ENCODE results near the gene ZFHX3.
A peak's percentile ranks its signal among the peaks of the same experiment; 100 is the strongest.

The ZFHX3 gene

GRCh38 chr16:72894293-72895151 is 153.4 kb downstream of the ZFHX3 start:
- no peak for DNase-seq

GRCh38 chr16:72891291-72892227 is 156.4 kb downstream of the ZFHX3 start:
- no peak for DNase-seq

DNA sequence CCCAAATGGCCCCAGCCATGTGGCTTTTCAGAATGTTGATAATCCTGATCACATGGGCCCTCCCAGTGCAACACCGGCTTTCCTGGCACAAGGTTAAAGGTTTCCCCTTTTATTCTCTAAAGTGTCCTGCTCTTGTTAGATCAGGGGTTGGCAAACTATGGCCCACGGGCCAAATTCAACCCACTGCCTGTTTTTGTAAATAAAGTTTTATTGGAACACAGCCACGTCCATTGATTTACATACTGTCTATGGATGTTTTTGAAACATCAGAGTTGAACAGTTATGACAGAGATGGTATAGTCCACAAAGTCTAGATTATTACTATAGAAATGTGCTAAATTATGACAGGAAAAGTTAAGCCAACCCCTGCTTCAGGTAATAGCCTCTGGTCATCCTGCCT is 157.3 kb downstream of the ZFHX3 start:
- DNase-seq = no peak

DNA sequence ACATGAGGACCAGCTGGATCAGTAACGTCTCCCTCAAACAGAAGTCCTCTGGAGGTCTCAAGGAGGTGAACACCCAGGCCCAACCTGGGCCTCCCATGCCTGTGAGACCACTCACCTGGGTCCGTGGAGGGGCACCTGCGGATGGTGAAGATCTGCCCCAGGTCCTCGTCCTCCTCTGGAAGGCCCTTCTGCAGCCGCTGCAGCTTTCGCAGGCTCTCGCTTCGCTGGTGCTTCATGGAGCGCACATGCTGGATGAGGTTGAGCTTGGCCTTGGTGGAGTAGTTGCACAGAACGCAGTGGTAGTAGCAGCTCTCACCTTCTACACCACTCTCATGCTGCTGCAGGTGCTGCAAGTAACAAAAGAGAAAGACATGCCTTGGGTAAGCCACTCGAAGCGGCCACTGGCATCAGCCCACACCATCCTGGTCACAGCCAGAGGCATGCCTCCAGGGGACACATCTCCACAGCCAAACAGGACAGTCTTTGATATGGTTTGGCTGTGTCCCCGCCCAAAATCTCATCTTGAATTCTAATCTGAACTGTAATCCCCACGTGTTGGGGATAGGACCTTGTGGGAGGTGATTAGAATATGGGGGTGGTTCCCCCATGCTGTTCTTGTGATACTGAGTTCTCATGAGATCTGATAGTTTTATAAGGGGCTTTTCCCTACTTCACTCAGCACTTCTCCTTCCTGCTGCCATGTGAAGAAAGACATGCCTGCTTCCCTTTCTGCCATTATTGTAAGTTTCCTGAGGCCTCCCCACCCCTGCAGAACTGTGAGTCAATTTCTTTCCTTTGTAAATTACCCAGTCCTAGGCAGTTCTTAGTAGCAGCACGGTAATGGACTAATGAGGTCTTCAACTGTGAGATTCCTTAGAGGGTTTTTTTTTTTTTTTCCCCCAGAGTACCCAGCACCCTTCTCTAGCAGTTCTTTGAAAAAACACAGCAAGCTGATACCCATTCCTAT is 158.0 kb downstream of the ZFHX3 start:
- no peak for DNase-seq

- DNase-seq = no peak
Observed at GRCh38 chr16:72887537-72887936, 160.4 kb downstream of the ZFHX3 start.

GRCh38 chr16:72886346-72886974 is 161.5 kb downstream of the ZFHX3 start:
- DNase-seq = no peak

DNA sequence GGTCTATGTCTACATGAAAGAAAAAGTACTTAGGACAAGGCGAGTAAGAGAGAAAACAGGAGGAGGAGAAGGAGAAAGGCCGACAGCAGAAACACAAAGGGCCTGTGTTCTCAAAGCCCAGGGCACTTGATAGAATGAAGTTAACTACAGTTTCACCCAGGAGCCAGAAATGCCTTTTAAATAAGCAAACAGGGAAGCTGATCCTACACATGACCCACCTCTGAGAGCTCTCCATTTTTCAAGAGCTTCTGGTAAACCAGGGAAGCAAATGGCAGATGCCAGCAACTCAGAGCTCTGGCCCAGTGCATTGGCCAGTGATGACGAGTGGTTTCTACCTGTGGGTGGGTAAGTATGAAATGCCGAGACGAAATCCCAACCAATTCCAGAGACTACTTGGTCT is 163.4 kb downstream of the ZFHX3 start:
- peak; percentile 65 for DNase-seq

DNA sequence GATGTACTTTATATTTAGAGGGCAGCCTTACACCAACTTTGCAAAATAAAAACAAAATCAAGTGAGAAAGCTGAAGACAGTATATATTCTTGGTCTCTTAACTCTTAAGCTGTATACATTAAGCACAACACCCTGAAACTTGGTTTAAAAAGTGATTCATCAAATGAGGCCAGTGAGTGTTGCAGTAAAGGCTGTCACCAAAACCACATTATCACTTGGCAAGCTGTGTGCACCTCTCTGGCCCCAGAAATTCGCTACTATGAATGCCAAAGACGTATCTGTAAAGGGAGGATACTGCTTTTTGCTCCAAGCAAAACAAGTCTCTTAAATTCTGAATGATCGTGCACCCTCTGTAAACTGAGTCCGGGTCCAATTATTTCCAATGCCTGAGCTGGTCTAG is 163.9 kb downstream of the ZFHX3 start:
- DNase-seq = no peak

- DNase-seq = no peak
Observed at GRCh38 chr16:72879846-72880245, 168.1 kb downstream of the ZFHX3 start.

DNA sequence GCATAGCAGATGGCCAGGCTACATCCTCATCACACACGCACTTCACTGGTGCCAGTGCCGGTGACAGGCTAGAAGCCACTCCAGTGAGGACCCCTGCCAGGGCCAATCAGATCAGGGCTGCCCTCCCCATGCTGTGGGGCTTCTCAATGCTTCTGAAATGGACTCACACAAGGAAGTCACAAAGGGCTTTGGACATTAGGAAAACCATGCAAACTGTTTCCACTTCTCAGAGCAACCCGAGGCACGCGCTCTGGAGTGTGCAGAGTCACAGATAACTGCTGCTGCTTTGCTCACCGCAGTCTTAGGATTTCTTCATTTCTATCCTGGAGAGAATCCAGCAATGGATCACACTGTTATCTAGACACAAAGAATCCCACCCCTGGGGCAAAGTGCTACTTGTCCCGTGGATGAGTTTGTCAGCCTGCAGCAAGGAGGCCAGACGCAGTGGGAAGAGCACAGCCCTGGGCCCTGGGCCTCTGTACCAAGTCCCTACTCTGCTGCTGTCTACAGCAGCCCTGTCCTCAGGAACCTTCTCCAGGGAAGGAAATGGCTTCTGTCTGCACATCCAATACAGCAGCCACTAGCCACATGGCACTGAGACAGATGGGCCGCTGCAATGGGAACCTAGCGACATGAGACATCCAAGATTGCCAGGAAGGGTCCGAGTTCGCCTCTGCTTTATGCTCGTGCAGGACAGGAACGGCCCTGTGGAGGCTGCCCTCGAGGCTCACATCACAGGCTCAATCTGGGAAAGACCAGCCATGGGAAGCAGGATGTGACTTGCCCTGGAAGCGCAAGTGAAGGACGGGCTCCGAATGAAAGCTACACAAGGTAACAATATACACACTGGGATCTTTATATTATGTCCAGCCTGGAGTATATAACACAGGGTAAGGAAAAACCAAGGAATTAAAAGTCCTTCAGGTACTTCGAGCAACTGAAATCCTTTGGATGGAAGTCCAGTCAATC is 169.3 kb downstream of the ZFHX3 start:
- no peak for DNase-seq

DNA sequence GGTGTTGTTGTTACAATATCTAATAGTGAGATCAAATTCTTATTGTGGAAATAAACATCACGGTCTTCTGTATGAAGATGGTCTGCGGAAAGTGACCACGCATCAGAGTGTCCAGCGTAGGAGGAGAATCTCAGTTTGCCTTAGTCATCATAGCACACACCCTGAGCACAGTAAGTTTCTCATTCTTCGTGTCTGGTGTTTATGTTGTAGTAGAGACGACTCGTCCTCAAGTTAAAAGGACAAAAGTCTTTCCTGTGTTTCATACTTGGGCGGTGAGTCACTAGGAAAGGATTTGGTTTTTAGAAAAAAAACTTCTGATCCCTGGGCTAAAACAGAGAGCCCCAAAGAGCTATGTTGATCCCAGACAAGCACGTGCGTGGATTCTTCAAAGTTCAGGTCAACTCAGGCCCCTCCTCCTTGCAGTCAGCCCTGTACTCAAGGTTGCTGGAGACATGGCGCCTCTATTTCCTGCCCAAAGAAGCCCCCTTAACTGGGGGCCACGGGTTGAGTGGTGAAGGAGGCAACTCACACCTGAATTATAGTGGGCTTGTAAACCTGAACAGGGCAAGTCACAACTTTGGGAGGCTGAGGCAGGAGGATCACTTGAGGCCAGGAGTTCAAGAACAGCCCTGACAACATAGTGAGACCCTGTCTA is 170.4 kb downstream of the ZFHX3 start:
- no peak for DNase-seq

GRCh38 chr16:72876981-72877373 is 171.0 kb downstream of the ZFHX3 start:
- DNase-seq = no peak

- no peak for DNase-seq
Observed at GRCh38 chr16:72876221-72876620, 171.7 kb downstream of the ZFHX3 start.

DNA sequence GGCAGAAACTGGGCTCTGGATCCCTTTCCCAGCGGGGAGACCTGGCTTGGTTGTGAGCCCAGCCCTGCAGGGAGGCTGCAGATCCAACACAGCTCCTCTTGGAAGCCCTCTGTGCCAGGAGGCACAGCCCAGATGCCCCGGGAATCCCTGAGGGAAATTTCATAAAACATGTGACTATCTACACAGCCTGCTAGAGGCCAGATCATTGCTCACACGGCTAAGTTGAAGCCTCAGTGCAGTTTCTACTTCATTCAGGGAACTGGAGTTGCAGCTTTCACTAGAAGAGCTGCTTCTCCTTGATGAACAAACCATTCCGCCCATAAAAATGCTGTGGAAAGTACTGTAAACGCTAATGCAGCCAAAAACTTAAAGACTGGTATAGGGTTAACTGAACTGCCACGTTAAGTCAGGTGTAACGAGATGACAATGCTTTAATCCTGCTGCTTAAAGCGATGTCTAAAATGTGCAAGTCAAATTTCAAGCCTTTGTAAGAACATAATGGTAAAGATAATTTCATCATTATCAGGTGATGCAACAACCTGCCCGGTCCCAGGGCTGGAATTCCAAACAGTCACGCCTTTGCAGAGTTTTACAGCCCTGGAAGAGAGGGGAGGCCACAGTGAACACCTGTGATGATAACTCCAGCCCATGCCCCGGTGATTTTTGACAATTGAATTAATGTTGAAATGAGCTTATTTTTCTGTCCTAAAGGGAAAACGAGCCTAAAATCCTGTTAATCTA is 172.5 kb downstream of the ZFHX3 start:
- no peak for DNase-seq

DNA sequence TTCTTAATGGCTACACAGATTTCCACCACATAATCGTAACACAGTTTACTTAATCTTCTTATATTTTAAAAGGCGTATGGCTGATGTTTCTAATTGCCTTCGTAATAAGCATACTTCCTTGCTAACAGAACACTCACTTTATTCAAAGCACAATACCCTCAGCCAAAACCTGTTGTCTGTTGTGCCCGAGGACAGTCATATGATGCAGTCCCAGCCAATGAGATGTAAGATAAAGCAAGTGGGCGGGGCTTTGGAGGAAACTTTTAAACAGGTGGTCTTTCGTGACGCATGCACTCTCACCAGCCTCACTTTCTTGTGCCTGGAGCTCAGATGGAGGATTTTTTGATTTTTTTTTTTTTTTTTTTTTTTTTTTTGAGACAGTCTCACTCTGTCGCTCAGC is 174.1 kb downstream of the ZFHX3 start:
- no peak for DNase-seq

GRCh38 chr16:72873044-72873443 is 174.9 kb downstream of the ZFHX3 start:
- no peak for DNase-seq

GRCh38 chr16:72865835-72866234 is 182.1 kb downstream of the ZFHX3 start:
- no peak for DNase-seq

GRCh38 chr16:72865258-72865657 is 182.7 kb downstream of the ZFHX3 start:
- DNase-seq = no peak

- DNase-seq = no peak
Observed at GRCh38 chr16:72864130-72864833, 183.6 kb downstream of the ZFHX3 start.

All from DMS153 (cell line).